Kidney (tissue), 14 donors: Measurements from ENCODE around the gene KIF26B. TPM values are rescaled to one million over a fixed set of nuclear protein-coding genes. Genes with fewer than 3 reads are reported as not detected.

Source experiments
- DNase-seq, 5 donors: peaks; one replicate each; pipeline ENCODE4 v3.0.0-alpha.2; 2013 to 2020
- FAIRE-seq: peaks from 2 replicates; lab custom pipeline; 2012; peaks lifted over from hg19 to GRCh38; lab: Jason Lieb, UNC
- H3K27ac ChIP-seq, 2 donors: one replicate each; pipeline ENCODE4 v1.7.0; 2013; ENCODE audit warnings: low read depth in 2 of 2, low read length in 2 of 2, inconsistent platforms in 1 of 2
- H3K27me3 ChIP-seq: one replicate; pipeline ENCODE4 v1.7.1; 2013; ENCODE audit warnings: low read length, inconsistent platforms; ENCODE audit not compliant: control insufficient read depth, insufficient read depth
- H3K36me3 ChIP-seq, 3 donors: one replicate each; pipeline versions ENCODE4 v1.7.0 to v1.7.1; 2013; ENCODE audit warnings: low read length in 3 of 3, control low read depth in 1 of 3, inconsistent platforms in 1 of 3; ENCODE audit not compliant: insufficient read depth in 3 of 3, control insufficient read depth in 2 of 3
- H3K4me1 ChIP-seq, 3 donors: one replicate each; pipeline versions ENCODE4 v1.7.0 to v1.7.1; 2013; ENCODE audit warnings: low read length in 3 of 3, inconsistent platforms in 1 of 3, low read depth in 1 of 3; ENCODE audit not compliant: control insufficient read depth in 2 of 3, insufficient read depth in 2 of 3
- H3K4me3 ChIP-seq, 3 donors: one replicate each; pipeline versions ENCODE4 v1.7.0 to v1.8.1; 2013; ENCODE audit warnings: low read length in 3 of 3, control low read depth in 1 of 3, inconsistent platforms in 1 of 3
- H3K9ac ChIP-seq, 3 donors: one replicate each; pipeline versions ENCODE4 v1.7.0 to v1.7.1; 2013; ENCODE audit warnings: low read length in 3 of 3, control low read depth in 1 of 3, inconsistent platforms in 1 of 3
- H3K9me3 ChIP-seq, 3 donors: one replicate each; pipeline versions ENCODE4 v1.7.0 to v1.7.1; 2013; ENCODE audit warnings: low read length in 3 of 3, control low read depth in 1 of 3, inconsistent platforms in 1 of 3; ENCODE audit not compliant: control insufficient read depth in 2 of 3, insufficient read depth in 1 of 3
- CTCF ChIP-seq: IDR thresholded peaks from 3 replicates; pipeline ENCODE4 v1.5.1; 2012; ENCODE audit warnings: mild to moderate bottlenecking, moderate library complexity, borderline replicate concordance; ENCODE audit not compliant: insufficient read depth; ENCODE audit errors: extremely low read depth
- intact Hi-C: fragments of 100-400 bp; cut with DNase I; formaldehyde crosslinking; loops from one replicate; pipeline ENCODE4 v1.11.1; 2022
- polyA plus RNA-seq: library from polyadenylated mRNA; stranded (reverse); fragments of 350-450 nt; fragmentation: Illumina TruSeq; extraction: RNeasy Lipid Tissue Mini Kit (QIAGEN cat#74804); gene quantifications from one replicate; pipeline ENCODE4 v1.2.3, GENCODE V29; 2014; ENCODE audit warnings: low read depth, low replicate concordance; ENCODE audit not compliant: insufficient read depth
- total RNA-seq: library from RNA; stranded (reverse); fragmentation: NEBNext Ultra II Directional; extraction: Animal tissue kit (Norgen Biotek cat#: 25700); gene quantifications from one replicate; pipeline ENCODE4 v1.2.1, GENCODE V29; 2021
- donor health status: control.
- donor health status: control.
- donor health status: control.
- donor health status: control.
- donor health status: control.
- donor health status: DM: yes; HTN: yes; CAD: no.
- donor health status: Normal renal cell carcinoma (clear cell type).

KIF26B gene
- total and polyA plus RNA-seq, 2 donors from 2014 or later = 0.52 to 10.7 TPM

GRCh38 chr1:245649666-245650065 is 494.9 kb downstream of the KIF26B start:
- Histone ChIP-seq H3K4me3 (no peak overlapping the region), H3K27ac (no peak overlapping the region), H3K9me3 (no peaks in the 10 kb centered on the region), H3K9ac (no peak overlapping the region), H3K36me3 (no peaks in the 10 kb centered on the region), H3K27me3 (no peaks in the 10 kb centered on the region), H3K4me1 (no peaks in the 10 kb centered on the region)
- no peak for TF ChIP-seq CTCF
- DNase-seq (no peak), FAIRE-seq (no peak)
- intact Hi-C loops = no loop called here

DNA sequence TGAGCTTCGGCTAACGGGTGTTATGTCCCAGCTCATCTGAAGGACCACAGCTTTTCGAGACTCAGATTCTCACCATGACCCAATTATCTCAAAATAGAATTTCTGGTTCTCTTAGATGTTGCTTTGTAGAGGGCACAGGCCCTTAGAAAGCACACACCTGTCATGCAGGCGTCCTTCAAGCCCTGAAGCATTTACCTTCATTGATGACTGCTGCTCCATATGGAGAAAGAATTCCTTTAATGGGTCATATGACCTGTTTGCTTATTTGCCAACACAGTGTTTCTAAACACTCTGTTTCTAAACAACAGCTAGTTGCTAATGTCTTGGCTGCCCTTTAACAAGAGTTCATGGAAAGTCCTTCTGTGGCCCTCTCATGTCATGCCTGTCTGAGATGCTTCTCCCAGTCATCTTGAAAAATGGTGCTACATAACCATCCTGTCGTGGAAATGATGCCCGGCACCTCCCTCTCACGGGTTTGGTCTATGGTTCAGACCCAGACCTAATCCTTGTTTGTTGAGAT is 495.7 kb downstream of the KIF26B start:
- no peaks in the 10 kb centered on the region for H3K9me3 ChIP-seq
- H3K27me3 ChIP-seq = no peaks in the 10 kb centered on the region
- FAIRE-seq (no peak), DNase-seq (no peak)
- no peak overlapping the region for H3K27ac ChIP-seq
- H3K4me3 ChIP-seq = no peak overlapping the region
- TF ChIP-seq CTCF = no peak
- intact Hi-C loops = no loop called here
- no peak overlapping the region for H3K9ac ChIP-seq
- H3K4me1 ChIP-seq = no peaks in the 10 kb centered on the region
- no peaks in the 10 kb centered on the region for H3K36me3 ChIP-seq

GRCh38 chr1:245651093-245651492 is 496.3 kb downstream of the KIF26B start:
- Histone ChIP-seq H3K4me3 (no peak overlapping the region), H3K9me3 (no peaks in the 10 kb centered on the region), H3K27ac (no peak overlapping the region), H3K4me1 (no peaks in the 10 kb centered on the region), H3K36me3 (no peaks in the 10 kb centered on the region), H3K9ac (no peak overlapping the region), H3K27me3 (no peaks in the 10 kb centered on the region)
- intact Hi-C loops = no loop called here
- no peak for TF ChIP-seq CTCF
- no peak for FAIRE-seq
- DNase-seq = no peak

DNA sequence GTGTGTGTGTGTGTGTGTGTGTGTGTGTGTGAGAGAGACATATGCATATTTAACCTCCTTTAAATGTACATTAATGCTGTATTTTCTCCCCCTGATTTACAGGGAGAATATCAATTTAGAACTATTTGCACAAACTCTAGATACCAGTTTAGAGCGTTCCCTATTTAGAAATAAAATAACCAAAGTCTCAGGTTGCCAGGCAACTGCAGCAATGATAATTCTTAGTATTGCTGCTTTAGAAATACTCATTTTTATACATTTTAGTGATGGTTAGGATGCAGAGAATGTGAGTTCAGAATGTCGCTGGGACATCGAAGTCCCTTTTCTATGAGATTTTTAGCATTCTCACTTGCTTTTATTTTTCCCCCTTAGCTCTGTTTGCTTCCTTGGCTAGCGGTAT is 497.3 kb downstream of the KIF26B start:
- Histone ChIP-seq H3K27ac (no peak overlapping the region), H3K4me1 (no peaks in the 10 kb centered on the region), H3K27me3 (no peaks in the 10 kb centered on the region), H3K9ac (no peak overlapping the region), H3K36me3 (no peaks in the 10 kb centered on the region), H3K9me3 (no peaks in the 10 kb centered on the region), H3K4me3 (no peak overlapping the region)
- intact Hi-C loops = no loop called here
- DNase-seq (no peak), FAIRE-seq (no peak)
- no peak for TF ChIP-seq CTCF
